Breast epithelium (tissue), 3 donors: ENCODE results near the gene HYOU1.

Experiments used
- POLR2A ChIP-seq: fragments of 450-650 bp; IDR thresholded peaks from one replicate; pipeline ENCODE4 v1.6.1; 2016; ENCODE audit warnings: antibody characterized with exemption, mild to moderate bottlenecking, moderate library complexity
- TF ChIP-seq, protein P1 (sequence below), 3 donors: fragments of 450-650 bp; IDR thresholded peaks; one replicate each; pipeline ENCODE4 v1.5.1; 2016 to 2017; ENCODE audit warnings: antibody characterized with exemption in 3 of 3, mild to moderate bottlenecking in 3 of 3, moderate library complexity in 3 of 3

DNA sequence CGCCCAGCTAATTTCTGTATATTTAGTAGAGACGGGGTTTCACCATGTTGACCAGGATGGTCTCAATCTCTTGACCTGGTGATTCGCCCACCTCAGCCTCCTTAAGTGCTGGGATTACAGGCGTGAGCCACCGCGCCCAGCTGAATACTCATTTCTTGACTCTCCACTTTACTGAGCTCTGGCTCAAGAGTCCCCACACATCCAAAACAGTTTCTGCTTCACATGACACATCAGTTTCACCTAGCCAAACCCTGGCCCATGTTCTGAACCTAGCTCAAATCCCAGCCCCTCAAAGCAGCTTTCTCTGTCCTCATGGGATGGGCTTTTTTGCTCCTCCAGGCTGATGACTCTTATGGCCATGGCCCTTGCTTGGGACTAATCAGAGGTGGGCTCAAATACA is 9.8 kb downstream of the HYOU1 start:
- TF ChIP-seq, protein P1, sequence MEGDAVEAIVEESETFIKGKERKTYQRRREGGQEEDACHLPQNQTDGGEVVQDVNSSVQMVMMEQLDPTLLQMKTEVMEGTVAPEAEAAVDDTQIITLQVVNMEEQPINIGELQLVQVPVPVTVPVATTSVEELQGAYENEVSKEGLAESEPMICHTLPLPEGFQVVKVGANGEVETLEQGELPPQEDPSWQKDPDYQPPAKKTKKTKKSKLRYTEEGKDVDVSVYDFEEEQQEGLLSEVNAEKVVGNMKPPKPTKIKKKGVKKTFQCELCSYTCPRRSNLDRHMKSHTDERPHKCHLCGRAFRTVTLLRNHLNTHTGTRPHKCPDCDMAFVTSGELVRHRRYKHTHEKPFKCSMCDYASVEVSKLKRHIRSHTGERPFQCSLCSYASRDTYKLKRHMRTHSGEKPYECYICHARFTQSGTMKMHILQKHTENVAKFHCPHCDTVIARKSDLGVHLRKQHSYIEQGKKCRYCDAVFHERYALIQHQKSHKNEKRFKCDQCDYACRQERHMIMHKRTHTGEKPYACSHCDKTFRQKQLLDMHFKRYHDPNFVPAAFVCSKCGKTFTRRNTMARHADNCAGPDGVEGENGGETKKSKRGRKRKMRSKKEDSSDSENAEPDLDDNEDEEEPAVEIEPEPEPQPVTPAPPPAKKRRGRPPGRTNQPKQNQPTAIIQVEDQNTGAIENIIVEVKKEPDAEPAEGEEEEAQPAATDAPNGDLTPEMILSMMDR (IDR thresholded peaks at IDR 0.05): no peak
- no peak for TF ChIP-seq POLR2A
